Naive B cell (primary cell): ENCODE data around the gene ILRUN. TPM values are rescaled to one million over a fixed set of nuclear protein-coding genes. Genes with fewer than 3 reads are reported as not detected.
A peak's percentile ranks its signal among the peaks of the same experiment; 100 is the strongest.
"Not testable (repeated sequence)": the region's sequence is repeated elsewhere in the genome, so short reads cannot be mapped to it uniquely, and the experiment has no call there.

ENCODE experiments used
- ATAC-seq, 2 donors: fragments of 150-1000 bp; cut with Tn5 transposase; 2 replicates each; pipeline ENCODE4 v1.10.0; 2021; ENCODE audit warnings: low read depth in 2 of 2, mild to moderate bottlenecking in 2 of 2, moderate library complexity in 2 of 2
- DNase-seq: peaks from one replicate; pipeline ENCODE4 v3.0.0; 2022
- H3K27ac Mint-ChIP-seq, 6 donors: one replicate each; pipeline ENCODE4 v1.8.0; 2020 to 2022; ENCODE audit warnings: mild to moderate bottlenecking in 6 of 6, mixed read lengths in 6 of 6, moderate library complexity in 5 of 6, inconsistent platforms in 2 of 6
- H3K27me3 Mint-ChIP-seq, 3 donors: one replicate each; pipeline ENCODE4 v1.8.0; 2021 to 2022; ENCODE audit warnings: mixed read lengths in 3 of 3, mild to moderate bottlenecking in 1 of 3
- H3K36me3 Mint-ChIP-seq, 2 donors: one replicate each; pipeline ENCODE4 v1.8.0; 2020 to 2022; ENCODE audit warnings: mixed read lengths in 2 of 2, inconsistent platforms in 1 of 2, mild to moderate bottlenecking in 1 of 2
- H3K4me1 Mint-ChIP-seq, 3 donors: one replicate each; pipeline ENCODE4 v1.8.0; 2020 to 2022; ENCODE audit warnings: mixed read lengths in 3 of 3, inconsistent platforms in 1 of 3, mild to moderate bottlenecking in 1 of 3, moderate library complexity in 1 of 3
- H3K4me3 Mint-ChIP-seq, 8 donors: one replicate each; pipeline ENCODE4 v1.8.0; 2020 to 2022; ENCODE audit warnings: mild to moderate bottlenecking in 8 of 8, mixed read lengths in 8 of 8, moderate library complexity in 8 of 8, inconsistent platforms in 2 of 8
- H3K9me3 Mint-ChIP-seq, 7 donors: one replicate each; pipeline ENCODE4 v1.8.0; 2020 to 2022; ENCODE audit warnings: mixed read lengths in 7 of 7, mild to moderate bottlenecking in 5 of 7, inconsistent platforms in 2 of 7, moderate library complexity in 1 of 7
- polyA plus RNA-seq, 6 donors: library from polyadenylated mRNA; unstranded; fragments of 300-500 nt; fragmentation: Illumina TruSeq; gene quantifications; one replicate each; pipeline ENCODE4 v1.2.3, GENCODE V29; 2021; ENCODE audit warnings: low read depth in 6 of 6

ILRUN gene
- polyA plus RNA-seq, 6 donors from 2014 or later, result 23.8 to 33.2 (median 27.3) TPM

DNA sequence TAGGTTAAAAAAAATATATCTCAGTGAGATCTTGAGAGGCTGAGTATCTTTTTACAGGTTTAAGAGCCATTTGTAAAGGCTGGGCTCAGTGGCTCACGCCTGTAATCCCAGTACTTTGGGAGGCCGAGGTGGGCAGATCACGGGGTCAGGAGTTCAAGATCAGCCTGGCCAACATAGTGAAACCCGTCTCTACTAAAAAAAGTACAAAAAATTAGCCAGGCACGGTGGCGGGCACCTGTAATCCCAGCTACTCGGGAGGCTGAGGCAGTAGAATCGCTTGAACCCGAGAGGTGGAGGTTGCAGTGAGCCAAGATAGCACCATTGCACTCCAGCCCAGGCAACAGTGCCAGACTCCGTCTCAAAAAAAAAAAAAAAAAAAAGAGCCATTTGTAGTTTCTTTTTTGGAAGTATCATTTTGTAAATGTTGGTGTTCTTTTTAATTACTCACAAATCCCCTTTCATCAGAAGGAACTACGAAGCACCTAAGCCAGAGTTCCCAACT, 40.6 kb downstream of the ILRUN start:
- DNase-seq, ATAC-seq: not testable (repeated sequence)

DNA sequence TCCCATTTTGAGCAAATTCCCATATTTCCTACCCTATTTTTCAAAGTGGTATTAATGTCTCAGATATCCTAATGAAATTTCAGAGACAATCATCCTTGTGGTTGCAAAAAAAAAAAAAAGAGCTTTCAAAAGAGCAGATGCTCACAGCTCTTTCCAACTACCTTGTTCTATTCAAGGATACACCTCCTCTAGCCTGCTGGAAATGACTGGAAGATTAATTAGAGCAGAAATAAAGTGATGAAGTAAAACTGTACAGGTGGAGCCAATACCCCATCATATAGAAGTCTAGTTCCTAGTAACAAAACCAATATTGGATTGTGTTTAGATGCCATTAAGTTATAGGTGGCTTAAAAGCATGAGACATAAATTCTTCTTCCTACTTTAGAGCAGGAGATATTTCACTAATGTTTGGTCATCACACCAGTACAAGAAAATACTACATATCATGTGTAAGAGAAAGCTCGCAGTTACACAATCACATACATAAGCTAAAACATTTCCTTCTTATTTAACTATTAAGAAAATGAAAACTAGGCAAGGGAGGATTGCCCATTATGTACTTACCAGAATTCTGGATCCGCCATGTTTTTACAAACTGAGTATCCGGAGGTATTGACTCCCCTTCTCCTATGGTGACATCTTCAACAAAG, 42.4 kb downstream of the ILRUN start:
- ATAC-seq, result no peak
- peak overlapping the region in 3 of 6 donors; percentile 41 to 77 (median 51) for H3K27ac Mint-ChIP-seq
- no peak for DNase-seq
- no peaks in the 10 kb centered on the region for H3K27me3 Mint-ChIP-seq
- H3K4me3 Mint-ChIP-seq, result no peak overlapping the region
- peaks cover 0 to 5% of the 10 kb centered on the region in 2 donors for H3K36me3 Mint-ChIP-seq
- H3K9me3 Mint-ChIP-seq, result no peaks in the 10 kb centered on the region
- H3K4me1 Mint-ChIP-seq, result peaks cover 27 to 42% (median 41%) of the 10 kb centered on the region in 3 donors

More for the DNA sequence above, 40.6 kb downstream of the ILRUN start:
- not testable (repeated sequence) for H3K9me3 Mint-ChIP-seq, H3K27me3 Mint-ChIP-seq, H3K36me3 Mint-ChIP-seq
- H3K27ac Mint-ChIP-seq, result peak overlapping the region; percentile 66 to 91 (median 85)
- H3K4me3 Mint-ChIP-seq, result peak overlapping the region in 3 of 8 donors; percentile 4 to 78 (median 65)
- H3K4me1 Mint-ChIP-seq, result peaks cover 28 to 48% (median 41%) of the 10 kb centered on the region in 3 donors

- H3K9me3 Mint-ChIP-seq, result no peaks in the 10 kb centered on the region
- ATAC-seq, result no peak
- H3K27me3 Mint-ChIP-seq, result no peaks in the 10 kb centered on the region
- H3K27ac Mint-ChIP-seq, result no peak overlapping the region
- H3K4me3 Mint-ChIP-seq, result no peak overlapping the region
- peaks cover 25 to 33% (median 32%) of the 10 kb centered on the region in 3 donors for H3K4me1 Mint-ChIP-seq
- no peak for DNase-seq
- H3K36me3 Mint-ChIP-seq, result peaks cover 0 to 5% of the 10 kb centered on the region in 2 donors
Measured at GRCh38 chr6:34652263-34652662, 44.3 kb downstream of the ILRUN start.

DNA sequence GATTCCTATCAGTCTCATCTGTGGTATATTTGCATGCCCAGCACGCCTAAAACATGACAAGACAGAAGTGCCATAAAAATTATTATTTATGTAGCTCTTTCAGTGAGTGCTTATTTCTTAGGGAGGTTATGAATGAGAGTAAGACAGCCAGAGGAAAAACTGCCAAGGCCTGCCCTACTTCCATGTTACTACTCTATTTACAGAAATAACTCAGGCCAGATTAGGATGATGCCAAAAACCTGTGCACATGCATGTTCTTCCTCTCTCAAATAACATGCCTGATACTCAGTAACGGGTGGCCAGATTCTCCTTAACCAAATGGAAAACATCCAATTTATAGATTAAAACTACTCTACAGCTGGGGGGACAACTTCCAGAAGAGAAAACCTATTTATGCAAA, 45.7 kb downstream of the ILRUN start:
- Mint-ChIP-seq H3K4me1 (peaks cover 22 to 30% (median 23%) of the 10 kb centered on the region in 3 donors), H3K9me3 (no peaks in the 10 kb centered on the region), H3K27ac (peak overlapping the region in 1 of 6 donors; percentile 69), H3K27me3 (no peaks in the 10 kb centered on the region), H3K36me3 (peaks cover 8 to 12% of the 10 kb centered on the region in 2 donors), H3K4me3 (no peak overlapping the region)
- ATAC-seq (no peak), DNase-seq (no peak)

- H3K27ac Mint-ChIP-seq, H3K27me3 Mint-ChIP-seq, H3K4me3 Mint-ChIP-seq, ATAC-seq, DNase-seq, H3K9me3 Mint-ChIP-seq: not testable (repeated sequence)
- H3K36me3 Mint-ChIP-seq, result peaks cover 11 to 17% of the 10 kb centered on the region in 2 donors
- H3K4me1 Mint-ChIP-seq, result peaks cover 22 to 29% (median 23%) of the 10 kb centered on the region in 3 donors
Measured at GRCh38 chr6:34650232-34650631, 46.3 kb downstream of the ILRUN start.

DNA sequence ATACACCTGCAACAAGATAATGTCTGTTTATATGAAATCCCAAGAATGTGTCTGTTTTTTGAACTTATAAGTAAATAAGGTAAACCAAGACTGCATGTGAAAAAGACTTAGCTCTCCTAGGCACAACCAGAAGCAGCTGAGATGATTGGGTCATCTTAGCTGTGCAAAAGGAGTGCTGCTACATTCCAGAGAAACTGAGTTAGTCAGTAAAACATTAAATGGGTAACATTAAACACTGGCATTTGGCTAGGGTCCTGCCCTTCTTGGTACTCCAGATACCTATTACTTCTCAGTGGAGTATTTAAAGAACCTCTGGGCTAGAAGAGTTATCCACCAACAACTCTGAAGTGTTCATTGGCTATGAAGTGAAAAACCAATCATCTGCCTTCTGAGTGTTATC, 47.8 kb downstream of the ILRUN start:
- DNase-seq, result no peak
- H3K27ac Mint-ChIP-seq, result peak overlapping the region in 1 of 6 donors; percentile 59
- H3K36me3 Mint-ChIP-seq, result peaks cover 6 to 29% of the 10 kb centered on the region in 2 donors

More for the DNA sequence above, 47.8 kb downstream of the ILRUN start:
- Mint-ChIP-seq H3K9me3 (no peaks in the 10 kb centered on the region), H3K27me3 (no peaks in the 10 kb centered on the region), H3K4me3 (no peak overlapping the region), H3K4me1 (peaks cover 24 to 35% (median 26%) of the 10 kb centered on the region in 3 donors)
- no peak for ATAC-seq

Other genes starting within 250 kb of the ILRUN start
- not detected for gene PACSIN1, start 230.7 kb downstream of the ILRUN start, polyA plus RNA-seq
- not detected for gene SPDEF, start 140.4 kb downstream of the ILRUN start, polyA plus RNA-seq
- gene SNRPC, start 60.7 kb upstream of the ILRUN start, polyA plus RNA-seq, result 100 to 1,000 TPM; 290 to 425 (median 336) TPM
- 1 to 10 TPM in 5 of 6 donors, under 1 TPM in 1; 0.68 to 4.2 (median 1.7) TPM for gene BLTP3A, start 95.3 kb upstream of the ILRUN start, polyA plus RNA-seq
- 10 to 100 TPM; 10.8 to 32.1 (median 20.4) TPM for gene TAF11, start 191.3 kb upstream of the ILRUN start, polyA plus RNA-seq
- 1 to 10 TPM in 5 of 6 donors, not detected in 1; 1.4 to 5.5 (median 2.3) TPM for gene ANKS1A, start 192.5 kb upstream of the ILRUN start, polyA plus RNA-seq